GM12892 (cell line): ENCODE results near the gene TMPRSS2. TPM values are rescaled to one million over a fixed set of nuclear protein-coding genes. Genes with fewer than 3 reads are reported as not detected.
A peak's percentile ranks its signal among the peaks of the same experiment; 100 is the strongest.

ENCODE experiments used
- DNase-seq: peaks from one replicate; pipeline ENCODE4 v3.0.0; 2011; ENCODE audit not compliant: insufficient read length
- FAIRE-seq: peaks from 2 replicates; lab custom pipeline; 2011; peaks lifted over from hg19 to GRCh38; lab: Jason Lieb, UNC
- POLR2A ChIP-seq: IDR thresholded peaks from 2 replicates; pipeline ENCODE4 v1.6.1; 2011; ENCODE audit warnings: low read depth, low read length, control low read depth
- POLR2AphosphoS5 ChIP-seq: IDR thresholded peaks from 2 replicates; pipeline ENCODE4 v1.6.1; 2011; ENCODE audit warnings: low read depth, low read length, control low read depth
- TAF1 ChIP-seq: IDR thresholded peaks from 2 replicates; pipeline ENCODE4 v1.6.1; 2011; ENCODE audit warnings: low read depth, mild to moderate bottlenecking, control low read depth, low read length, borderline replicate concordance
- polyA plus RNA-seq: library from polyadenylated mRNA; unstranded; fragments of >200 nt; gene quantifications from one replicate; pipeline ENCODE4 v1.2.1, GENCODE V29; 2012; ENCODE audit warnings: missing spikeins, inconsistent platforms; ENCODE audit not compliant: missing spikeins

TMPRSS2 gene
- not detected for polyA plus RNA-seq

DNA sequence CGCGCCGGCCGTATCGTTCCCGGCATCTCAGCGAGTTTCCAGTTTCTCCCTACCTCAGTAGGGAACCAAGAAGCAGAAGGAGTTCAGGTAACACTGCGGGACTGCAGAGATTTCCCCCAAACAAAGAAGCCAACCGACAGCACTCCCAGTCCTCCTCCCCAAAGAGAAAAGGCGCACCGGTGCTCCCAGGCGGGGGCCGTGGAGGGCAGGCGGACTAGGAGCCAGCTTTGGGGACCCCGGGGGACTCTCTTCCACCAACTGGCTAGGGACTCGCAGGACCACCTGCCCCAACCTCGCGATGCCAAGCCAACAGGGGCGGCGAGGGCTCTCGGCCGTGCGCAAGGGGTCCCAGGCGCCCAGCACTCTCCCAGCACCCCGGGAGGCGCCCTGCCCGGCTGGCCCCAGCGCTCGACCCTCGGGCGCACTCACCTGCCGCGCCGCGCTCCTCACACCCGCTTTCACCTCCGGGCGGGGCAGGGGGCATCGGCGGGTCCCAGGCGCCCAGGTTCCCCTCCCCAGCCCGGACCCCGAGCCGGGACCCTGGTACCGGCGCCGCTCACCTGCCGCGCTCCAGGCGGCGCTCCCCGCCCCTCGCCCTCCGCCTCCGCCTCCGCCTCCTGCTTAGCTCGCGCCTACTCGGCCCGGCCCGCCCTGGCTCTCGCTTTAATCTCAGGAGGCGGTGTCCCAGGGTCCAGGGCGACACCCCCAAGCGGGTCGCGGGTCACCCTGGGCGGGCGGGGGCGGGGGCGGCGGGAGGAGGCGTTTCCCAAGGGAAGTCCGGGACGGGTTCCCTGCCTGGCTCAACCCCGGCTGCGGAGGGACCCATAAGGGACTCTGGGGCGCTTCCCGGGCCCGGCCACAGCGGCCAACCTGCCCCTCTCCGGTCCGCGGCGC, at the start of gene TMPRSS2:
TMPRSS2 (minus strand) TSS at position 638 of the 894 bp plus-strand sequence. CDS start 10,025 bp downstream, outside the sequence.
- TF ChIP-seq POLR2A (no peak), POLR2AphosphoS5 (no peak), TAF1 (no peak)
- DNase-seq = no peak
- FAIRE-seq = no peak

DNA sequence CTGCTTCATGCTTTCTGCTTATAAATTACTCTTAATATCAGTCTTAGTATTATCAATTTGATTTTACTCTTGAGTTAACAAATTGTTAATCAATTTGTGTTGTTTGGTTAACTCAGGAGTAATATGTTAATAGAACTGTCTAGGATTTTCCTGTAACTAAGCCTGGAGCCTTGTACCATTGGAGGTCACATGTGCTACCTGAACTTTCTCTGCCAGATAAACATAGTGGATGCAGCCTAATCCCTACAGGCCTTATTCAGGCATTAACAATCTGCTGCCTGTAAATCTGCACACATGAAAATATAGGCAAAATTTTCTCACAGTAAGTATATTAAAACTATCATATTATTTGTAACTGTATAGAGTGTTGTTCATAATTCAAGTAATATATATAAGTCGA, 47.1 kb upstream of the TMPRSS2 start:
- DNase-seq (no peak), FAIRE-seq (no peak)

DNA sequence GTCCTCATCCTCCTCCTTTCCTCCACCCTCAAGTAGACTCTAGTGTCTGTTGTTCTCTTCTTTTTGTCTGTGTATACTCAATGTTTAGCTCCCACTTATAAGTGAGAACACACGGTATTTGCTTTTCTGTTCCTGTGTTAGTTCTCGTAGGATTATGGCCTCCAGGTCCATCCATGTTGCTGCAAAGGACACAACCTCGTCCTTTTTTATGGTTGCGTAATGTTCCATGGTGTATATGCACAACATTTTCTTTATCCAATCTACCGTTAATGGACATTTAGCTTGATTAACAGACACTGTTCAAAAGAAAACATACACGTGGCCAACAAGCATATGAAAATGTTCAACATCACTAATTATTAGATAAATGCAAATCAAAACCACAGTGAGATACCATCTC, 44.3 kb upstream of the TMPRSS2 start:
- DNase-seq (no peak), FAIRE-seq (no peak)
- TF ChIP-seq POLR2AphosphoS5 (no peak), POLR2A (no peak), TAF1 (no peak)

More for the DNA sequence above, 47.1 kb upstream of the TMPRSS2 start:
- TF ChIP-seq POLR2A (no peak), TAF1 (no peak), POLR2AphosphoS5 (no peak)

DNA sequence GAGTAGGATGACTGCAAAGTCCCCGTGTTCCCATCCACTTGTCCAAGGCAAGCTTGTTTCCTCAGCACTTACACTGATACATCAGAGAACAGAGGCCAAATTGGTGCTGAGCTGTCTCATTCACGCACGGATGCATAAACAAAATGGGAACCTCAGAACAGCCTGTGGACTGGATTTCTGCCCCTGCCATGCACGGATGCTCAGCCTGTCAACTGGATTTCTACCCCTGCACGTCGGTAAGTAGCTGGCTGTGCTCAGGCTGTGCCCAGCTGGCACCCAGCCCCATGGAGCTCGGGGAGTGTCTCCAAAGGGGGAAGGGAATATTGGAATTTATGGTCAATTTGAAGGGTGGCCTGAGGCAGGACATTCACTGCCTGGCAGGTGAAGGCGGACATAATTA, 40.8 kb upstream of the TMPRSS2 start:
- DNase-seq = no peak
- no peak for TF ChIP-seq POLR2AphosphoS5
- FAIRE-seq = no peak

DNA sequence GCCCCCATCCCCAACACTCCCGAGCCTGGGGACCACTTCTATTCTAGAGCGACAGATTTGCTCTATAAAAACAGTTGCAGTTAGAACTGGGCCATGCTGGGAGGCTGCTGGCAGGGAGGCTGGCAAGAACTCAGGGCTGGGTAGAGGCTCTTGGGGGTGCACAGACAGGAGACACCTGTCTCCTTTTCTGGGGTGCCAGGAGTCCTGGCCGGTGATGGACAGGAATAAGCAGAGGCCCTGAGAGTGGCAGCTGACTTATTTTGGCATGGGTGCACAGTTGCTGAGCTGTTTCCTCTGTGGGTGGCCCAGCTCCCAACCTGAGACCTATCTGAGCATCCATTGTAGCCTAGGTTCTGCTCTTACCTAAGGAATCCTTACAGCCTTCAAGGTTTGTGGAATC, 39.2 kb upstream of the TMPRSS2 start:
- TF ChIP-seq TAF1 (no peak), POLR2AphosphoS5 (no peak), POLR2A (no peak)
- DNase-seq = no peak
- FAIRE-seq = no peak

DNA sequence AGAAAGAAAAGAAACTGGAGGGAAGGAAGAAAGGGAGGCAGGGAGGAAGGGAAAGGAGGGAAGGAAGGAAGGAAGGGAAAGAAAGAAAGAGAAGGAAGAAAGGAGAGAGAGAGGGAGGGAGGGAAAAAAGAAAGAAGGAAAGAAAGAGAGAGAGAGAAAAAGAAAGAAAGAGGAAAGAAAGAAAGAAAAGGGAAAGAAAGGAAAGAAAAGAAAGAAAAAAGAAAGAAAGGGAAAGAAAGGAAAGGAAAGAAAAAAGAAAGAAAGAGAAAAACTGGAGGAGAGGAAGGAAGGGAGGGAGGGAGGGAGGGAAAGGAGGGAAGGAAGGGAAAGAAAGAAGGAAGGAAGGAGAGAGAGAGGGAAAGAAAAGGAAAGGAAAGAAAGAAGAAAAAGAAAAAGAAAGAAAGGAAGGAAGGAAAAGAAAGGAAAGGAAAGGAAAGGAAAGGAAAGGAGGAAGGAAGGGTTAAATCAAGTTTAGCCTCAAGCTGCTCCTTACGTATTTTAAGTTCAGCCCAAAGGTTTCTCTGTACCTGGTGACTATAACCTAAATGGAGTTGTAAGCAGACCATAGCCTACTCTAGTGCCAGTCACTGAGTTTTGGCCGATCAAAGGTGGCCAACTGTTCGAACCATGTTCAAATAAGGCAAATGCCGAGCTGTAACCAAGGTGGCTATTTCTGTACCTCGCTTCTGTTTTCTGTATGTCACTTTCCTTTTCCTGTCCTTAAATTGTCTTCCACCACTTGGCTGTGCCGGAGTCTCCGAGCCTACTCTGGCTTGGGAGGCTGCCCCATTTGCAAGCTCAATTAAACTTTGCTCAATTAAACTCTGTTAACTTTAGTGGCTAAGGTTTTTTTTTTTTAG, 37.8 kb upstream of the TMPRSS2 start:
- FAIRE-seq (peak; percentile 87), DNase-seq (no peak)

DNA sequence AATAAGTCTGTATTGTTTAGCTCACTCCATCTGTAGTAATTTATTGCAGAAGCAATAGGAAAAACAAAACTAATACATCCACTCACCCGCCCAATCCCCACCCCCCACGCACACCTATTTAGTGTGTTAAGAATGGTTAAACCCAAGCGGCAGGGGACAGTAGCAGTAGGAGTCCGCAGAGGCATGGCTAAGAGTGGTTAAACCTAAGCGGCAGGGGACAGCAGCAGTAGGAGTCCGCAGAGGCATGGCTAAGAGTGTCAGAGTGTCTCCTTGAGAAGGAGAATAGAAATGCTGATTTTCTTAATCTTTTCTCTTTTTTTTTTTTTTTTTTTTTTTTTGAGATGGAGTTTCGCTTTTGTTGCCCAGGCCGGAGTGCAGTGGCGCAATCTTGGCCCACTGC, 34.8 kb upstream of the TMPRSS2 start:
- TF ChIP-seq TAF1 (no peak), POLR2AphosphoS5 (no peak), POLR2A (no peak)
- DNase-seq (no peak), FAIRE-seq (no peak)

More for the DNA sequence above, 37.8 kb upstream of the TMPRSS2 start:
- TF ChIP-seq TAF1 = no peak
- no peak for TF ChIP-seq POLR2AphosphoS5
- no peak for TF ChIP-seq POLR2A

DNA sequence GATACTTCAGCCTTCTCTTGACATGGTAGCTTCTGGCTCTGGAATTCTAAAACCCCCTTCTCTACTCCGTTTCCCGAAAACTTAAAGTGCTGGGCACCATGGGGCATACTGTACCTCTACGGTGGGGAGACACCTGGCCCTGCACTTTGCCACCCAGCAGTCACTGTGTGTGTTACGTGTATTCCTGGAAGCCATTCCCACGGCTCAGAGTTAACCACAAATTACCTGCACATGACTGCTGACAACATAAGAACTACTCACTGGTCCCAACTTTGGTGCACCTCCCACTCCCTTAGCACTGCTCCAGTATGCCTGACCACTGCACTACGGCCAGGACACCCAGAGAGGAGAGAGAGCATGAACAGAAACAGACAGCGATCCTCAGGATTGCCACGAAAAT, 29.4 kb upstream of the TMPRSS2 start:
- TF ChIP-seq POLR2AphosphoS5 (no peak), POLR2A (no peak), TAF1 (no peak)
- DNase-seq = no peak
- FAIRE-seq = no peak

DNA sequence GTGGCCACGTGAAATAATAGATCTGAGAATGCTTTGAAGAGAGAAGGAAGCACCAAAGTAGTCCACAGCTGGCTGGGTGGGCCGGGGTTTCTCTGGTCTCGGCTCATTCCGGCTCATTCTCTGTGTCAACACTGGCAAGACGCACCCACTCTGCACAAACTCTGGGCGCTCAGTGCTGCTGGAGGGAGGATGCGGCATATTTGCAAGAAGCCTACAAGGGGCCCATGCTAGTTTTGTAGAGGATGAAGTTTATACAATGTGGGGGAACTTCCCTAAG, 28.8 kb upstream of the TMPRSS2 start:
- no peak for TF ChIP-seq POLR2A
- no peak for TF ChIP-seq POLR2AphosphoS5
- no peak for TF ChIP-seq TAF1
- FAIRE-seq = no peak
- no peak for DNase-seq

DNA sequence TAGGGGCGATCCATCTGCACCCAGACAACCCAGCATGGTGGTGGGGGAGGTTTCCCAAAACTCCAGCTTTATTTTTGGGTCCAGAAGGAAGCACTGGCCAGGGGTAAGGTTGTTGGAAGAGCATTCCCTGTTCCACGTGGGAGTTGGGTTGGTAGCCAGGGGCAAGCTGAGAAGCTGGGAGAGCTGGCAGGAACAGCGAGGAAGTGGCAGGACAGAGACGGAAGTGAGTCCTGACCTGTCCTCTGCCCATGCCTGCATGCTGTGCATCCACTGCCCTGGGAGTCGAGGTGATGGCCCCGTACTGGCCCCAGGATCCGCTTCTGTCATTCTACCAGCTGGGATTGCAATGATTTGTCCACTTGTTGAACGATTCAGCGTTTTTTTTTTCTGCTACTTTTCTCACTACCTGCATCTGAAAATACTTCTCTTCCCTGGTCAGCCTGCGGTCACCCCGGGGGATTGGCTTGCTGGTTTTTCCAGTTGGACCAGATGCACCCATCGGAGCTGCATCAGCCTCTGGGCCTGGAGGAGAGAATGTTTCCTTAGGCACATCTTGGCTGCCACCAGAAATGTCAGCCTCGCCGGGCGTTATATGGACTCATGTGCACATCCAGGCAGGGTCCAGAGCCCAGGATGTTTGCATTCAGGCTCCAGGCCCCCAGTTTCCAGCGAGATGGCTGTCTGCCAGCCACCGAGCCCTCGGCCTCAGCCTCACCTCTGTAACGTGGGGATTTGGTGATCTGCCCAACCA, 28.3 kb upstream of the TMPRSS2 start:
- no peak for TF ChIP-seq TAF1
- TF ChIP-seq POLR2AphosphoS5 = no peak
- TF ChIP-seq POLR2A = no peak
- FAIRE-seq = no peak
- no peak for DNase-seq

DNA sequence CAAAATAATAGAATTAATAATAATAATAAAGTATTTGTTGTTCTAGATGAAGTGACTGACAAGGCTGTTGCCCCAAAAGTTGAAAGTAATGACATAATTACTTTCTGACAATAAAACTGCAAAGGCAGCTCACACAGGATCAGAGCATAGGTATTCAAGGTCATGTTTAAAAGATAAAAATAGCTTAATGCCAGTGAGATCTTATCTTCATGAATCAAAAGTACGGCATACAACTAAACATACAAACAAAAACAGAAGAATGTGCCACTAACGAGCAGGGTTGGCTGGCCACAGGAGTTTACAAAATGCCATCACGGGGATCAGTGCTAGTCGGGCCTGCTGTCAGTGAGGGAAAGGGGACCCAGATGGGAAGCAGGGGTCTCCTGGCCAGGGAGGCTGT, 22.4 kb upstream of the TMPRSS2 start:
- FAIRE-seq (no peak), DNase-seq (no peak)
- TF ChIP-seq POLR2A (no peak), POLR2AphosphoS5 (no peak), TAF1 (no peak)
